HG03469 (cell line): ENCODE data around the gene SPEG.
"Not testable (repeated sequence)": the region's sequence is repeated elsewhere in the genome, so short reads cannot be mapped to it uniquely, and the experiment has no call there.

Experiments used
- ATAC-seq: cut with Tn5 transposase; IDR thresholded peaks from one replicate; pipeline ENCODE4 v1.9.1; 2021; ENCODE audit warnings: mild to moderate bottlenecking, moderate library complexity, moderate number of reproducible peaks; ENCODE audit not compliant: unreplicated experiment

Gene SPEG

DNA sequence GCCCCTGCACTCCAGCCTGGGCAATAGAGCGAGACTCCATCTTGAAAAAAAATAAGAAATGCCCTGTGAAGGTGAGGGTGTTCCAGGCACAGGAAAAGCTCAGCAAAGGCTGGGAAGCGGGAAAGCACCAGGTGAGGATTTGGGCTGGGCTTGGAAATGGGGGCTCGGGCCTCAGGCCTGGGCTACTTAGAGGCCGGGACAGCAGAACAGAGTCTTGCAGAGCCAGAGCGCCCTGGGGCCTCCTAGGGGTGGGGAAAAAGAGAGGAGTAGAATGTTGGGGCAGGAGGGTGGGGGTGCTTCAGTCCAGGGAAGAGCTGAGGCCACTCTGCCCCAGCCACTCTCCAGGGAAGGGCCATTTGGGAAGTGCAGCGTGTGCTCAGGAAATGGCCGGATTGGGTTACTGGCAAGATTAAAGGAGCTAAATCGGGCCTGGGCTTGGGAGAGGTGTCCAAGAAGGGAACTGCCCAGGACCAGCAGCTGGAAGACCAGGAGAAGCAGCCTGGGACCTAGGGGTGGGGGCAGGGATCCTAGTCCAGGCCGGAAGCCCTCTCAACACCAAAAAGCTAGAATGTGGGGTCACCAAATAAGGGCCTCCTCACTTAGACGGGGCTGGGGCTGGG lies 30.2 kb upstream of the SPEG start:
- ATAC-seq: no peak

DNA sequence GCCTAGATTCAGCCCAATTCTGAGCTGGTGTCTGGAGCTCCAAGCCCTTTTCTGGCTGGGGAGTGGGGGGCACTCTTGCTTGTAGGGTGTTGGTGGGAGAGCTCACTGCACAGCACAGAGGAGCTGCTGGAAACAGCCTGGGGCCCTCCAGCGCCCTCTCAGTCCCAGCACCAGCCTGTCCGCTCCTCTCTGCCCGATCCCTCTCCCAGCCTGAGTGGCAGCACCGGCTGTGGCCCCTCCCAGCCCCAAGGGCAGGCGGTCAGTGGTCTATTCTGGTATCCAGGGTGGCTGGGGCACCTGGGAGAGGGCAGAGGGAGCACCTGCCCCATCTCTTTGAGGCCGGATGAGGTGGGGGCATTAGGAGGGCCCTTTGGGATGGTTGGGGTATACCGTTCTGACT lies 29.7 kb upstream of the SPEG start:
- no peak for ATAC-seq

DNA sequence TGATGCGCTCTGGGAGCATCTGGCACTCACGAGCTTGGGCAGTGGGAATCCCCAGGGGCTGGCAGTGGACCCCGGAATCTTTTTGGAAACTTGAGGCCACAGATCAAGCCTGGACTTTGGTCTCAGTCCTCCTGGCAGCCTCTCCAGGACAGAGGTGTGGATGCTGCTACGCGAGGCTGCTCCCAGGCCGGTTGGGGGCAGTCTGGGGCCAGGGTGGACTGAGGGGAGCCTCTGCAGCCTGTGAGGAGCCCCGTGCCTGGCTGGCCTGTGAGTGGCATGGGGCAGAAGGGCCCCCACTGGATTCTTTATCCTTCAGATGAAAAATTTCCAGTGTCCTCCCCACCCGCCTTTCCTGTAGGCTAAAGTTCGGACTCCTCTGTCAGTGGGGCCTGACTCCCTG lies 29.2 kb upstream of the SPEG start:
- no peak for ATAC-seq

DNA sequence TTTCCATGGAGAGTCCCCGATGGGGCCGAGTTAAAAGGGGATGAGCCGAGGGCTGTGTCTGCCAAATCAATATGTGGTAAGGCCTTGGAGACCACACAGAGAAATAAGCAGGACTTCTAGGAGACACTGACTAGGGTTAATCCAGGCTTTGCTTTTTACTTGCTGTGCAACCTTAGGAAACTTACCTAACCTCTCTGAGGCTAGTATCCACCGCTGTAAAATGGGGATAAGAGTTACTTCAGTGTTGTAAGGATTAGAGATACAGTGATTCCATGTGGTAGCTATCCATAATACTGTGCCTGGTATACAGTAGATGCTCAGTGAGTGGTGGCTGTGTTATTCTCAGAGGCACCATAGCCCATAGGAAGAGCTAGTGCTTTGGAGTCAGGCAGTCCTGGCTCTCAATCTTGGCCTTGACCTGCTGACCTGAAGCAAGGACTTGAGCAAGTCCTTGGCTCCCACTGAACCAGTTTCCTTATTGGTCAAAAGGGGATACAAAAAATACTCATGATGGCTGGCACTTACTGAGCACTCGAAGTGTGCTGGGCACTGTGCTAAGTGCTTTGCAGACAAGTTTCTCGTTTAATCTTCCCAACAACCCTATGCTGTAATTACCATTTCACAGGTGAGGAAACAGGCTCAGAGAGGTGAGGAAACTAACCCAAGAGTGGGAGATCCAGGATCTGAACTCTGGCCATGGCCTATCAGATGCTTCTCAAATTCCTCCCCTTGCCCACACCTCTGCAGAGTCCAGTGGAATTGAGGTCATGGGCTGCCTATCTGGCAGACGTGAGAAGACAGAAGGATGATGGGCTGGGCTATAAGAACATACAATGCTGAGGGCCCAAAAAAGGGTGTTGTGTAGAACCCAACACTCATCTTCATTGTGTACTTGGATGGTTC lies 28.4 kb upstream of the SPEG start:
- no peak for ATAC-seq

DNA sequence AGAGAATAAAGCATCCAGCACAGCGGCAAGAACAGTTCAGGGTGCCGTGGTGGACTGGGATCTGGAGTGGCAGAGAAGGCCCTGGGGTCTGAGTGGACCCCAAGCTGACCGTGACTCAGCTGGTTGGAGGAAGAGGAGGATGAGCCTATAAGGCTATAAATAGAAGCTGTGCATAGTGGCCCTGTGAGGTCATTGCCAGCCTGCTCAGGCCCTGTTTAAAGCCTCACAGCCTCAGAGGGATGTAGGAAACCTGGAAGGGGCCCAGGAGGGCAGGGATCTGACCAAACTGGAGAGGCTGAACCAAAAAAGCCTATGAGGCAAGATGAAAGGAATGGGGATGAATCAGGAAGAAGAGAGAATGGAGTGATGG lies 27.8 kb upstream of the SPEG start:
- ATAC-seq: no peak

DNA sequence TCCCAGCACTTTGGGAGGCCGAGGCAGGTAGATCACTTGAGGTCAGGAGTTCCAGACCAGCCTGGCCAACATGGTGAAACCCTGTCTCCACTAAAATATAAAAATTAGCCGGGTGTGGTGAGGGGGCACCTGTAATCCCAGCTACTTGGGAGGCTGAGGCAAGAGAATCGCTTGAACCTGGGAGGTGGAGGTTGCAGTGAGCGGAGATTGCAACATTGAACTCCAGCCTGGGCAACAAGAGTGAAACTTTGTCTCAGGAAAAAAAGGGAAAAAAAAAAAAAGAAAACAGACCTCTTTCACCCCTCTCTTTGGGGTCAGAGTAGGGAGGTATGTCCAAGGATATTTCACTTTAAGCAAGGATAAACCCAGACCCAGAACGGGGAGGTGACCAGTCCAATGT lies 27.3 kb upstream of the SPEG start:
- ATAC-seq: not testable (repeated sequence)

DNA sequence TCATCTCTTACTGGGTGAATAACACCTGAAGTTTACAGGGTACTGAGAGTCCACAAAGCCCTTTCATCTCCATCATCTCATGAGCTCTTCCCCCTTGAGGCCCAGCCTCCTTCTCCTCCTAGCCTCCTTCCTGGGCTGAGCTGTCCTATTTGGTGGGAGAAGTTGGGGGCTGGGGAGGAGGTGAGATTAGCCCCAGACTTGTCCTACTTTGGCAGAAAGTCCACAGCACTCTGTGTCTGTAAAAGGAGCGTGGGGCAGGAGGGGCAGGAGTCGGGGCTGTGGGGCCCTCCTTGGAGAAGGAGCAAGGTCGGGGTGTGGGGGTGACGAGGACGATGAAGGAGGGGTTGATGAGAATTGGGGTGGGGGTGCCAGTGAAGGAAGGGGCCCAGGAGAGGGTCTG lies 26.4 kb upstream of the SPEG start:
- no peak for ATAC-seq

DNA sequence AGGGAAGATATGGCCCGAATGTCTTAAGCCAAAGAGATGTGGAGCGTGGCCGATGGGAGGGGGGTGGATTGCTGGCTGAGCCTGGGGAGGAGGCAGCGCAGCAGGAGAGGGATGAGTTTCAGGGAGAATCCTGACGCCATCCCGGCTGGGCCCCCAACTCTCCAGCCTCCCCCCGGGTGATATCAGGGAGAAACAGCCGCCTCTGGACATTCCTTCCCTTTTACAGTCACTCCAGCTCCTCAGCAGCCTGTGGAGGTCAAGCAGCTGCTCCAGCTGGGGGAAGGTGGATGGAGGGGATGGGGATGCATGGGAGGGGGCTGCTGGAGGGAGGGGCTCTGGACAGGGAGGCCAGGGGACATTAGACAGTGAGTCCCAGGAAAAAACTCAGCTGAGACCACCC lies 26.0 kb upstream of the SPEG start:
- ATAC-seq: no peak

DNA sequence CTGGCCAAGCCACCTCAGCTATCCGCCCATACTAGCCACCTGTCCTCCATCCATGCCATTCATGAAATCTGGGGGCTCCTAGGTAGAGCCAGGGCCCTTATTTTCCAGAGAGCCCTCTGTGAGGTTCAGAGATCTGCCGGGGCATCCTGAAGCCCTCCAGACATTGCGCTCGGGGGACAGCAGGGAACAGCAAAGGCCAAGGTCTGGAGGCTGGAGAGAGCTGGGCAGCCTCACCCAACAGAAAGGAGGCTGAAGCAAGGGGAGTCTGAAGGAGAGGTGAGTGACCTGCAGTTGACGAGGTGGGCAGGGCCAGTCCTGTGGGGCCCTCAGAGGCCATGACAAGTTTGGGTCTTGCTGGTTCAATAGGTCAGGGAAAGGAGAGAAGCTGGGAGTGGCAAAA lies 25.0 kb upstream of the SPEG start:
- ATAC-seq: no peak

DNA sequence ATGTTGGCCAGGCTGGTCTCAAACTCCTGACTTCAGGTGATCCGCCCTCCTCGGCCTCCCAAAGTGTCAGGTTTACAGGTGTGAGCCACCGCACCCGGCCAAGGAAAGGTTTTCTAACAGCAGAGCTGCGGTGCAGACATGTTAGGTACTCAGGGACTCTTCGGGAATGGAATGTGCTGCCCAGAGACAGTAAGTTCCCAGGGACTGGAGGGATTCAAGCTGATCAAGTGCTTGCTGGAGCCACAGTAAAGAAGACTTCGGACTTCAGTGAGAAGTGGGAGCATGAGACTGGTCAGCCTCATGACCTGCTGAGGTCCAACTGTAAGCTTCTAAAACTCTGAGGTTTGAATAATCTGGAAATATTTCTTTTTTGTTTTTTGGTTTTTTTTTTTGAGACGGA lies 24.3 kb upstream of the SPEG start:
- no peak for ATAC-seq

DNA sequence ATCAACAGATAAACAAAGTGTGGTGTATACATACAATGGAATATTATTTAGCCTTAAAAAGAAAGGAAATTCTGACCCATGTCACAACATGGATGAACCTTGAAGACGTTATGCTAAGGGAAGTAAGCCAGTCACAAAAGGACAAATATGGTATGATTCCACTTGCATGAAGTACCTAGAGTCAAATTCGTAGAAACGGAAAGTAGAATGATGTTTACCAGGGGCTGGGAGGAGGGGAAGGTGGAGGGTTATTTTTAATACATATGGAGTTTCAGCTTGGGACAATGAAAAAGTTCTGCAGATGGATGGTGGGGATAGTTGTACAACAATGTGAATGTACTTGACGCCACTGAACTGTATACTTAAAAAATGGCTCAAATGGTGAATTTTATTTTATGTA lies 19.8 kb upstream of the SPEG start:
- no peak for ATAC-seq

DNA sequence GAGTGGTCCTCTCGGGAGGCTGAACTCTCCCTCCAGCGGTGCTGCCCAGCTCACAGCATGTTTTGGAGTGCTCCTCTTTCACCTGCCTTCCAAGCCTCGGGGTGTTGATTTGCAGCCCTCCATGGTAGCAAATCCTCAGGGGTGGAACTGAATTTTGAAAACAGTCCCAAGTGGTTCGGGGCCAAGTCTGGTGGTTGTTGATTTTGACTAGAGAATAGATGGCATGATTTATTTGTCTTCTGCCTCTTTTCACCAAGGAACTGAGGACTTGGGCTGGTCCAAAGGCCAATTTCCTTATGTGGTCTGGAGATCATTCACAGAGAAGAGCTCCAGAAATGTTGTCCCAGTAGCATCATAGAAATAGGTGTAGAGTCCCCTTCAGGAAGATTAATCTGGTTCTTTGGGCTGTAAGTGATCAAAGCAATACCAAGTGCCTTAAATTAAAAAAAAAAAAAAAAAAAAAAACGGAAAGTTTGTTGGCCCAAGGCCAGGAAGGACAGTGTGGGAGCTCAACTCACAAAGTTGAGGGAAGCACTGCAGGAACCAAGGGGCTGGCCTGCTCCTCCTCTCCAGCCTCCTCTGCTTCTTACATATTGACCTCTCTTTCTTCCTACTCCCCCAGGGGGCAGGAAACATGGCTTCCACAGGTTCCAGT lies 18.9 kb upstream of the SPEG start:
- ATAC-seq: no peak

DNA sequence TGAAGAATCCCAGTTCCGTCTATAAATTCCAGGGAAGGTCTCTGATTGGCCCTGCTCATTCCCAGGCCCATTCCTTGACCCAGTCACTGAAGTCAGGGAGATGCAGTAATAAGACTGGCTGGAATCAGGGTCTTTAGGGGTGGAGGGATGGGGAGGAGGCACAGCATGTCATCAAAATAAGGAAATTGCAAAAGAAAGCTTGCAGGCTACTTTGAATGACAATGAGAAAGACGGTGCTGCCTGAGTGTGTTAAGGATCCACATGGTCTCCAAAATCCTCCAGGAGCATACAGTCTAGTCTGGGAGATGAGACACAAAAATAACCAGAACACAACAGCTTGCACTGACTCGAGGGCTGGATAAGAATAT lies 18.4 kb upstream of the SPEG start:
- ATAC-seq: no peak

DNA sequence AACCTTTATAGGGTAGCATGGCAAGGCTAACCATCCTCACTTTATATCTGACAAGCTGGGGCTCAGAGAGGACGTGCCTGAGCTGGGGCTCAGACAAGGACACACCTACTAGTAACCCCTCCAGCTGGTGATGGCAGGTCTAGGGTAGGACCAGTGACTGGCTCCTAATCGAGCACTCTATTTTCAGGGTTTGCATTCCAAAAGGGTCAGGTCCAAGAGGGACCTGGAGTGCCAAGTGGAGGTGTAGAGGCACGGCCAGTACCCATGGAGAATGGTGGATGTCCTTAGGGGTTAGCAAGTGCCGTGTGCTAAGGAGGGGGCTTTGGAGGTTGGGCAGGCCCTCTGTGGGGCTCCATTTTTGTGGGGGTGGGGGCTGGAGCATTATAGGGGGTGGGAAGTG lies 17.7 kb upstream of the SPEG start:
- no peak for ATAC-seq

DNA sequence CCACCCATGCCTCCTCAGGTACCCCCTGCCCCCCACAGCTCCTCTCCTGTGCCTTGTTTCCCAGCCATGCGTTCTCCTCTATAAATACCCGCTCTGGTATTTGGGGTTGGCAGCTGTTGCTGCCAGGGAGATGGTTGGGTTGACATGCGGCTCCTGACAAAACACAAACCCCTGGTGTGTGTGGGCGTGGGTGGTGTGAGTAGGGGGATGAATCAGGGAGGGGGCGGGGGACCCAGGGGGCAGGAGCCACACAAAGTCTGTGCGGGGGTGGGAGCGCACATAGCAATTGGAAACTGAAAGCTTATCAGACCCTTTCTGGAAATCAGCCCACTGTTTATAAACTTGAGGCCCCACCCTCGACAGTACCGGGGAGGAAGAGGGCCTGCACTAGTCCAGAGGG lies 17.3 kb upstream of the SPEG start:
- no peak for ATAC-seq

DNA sequence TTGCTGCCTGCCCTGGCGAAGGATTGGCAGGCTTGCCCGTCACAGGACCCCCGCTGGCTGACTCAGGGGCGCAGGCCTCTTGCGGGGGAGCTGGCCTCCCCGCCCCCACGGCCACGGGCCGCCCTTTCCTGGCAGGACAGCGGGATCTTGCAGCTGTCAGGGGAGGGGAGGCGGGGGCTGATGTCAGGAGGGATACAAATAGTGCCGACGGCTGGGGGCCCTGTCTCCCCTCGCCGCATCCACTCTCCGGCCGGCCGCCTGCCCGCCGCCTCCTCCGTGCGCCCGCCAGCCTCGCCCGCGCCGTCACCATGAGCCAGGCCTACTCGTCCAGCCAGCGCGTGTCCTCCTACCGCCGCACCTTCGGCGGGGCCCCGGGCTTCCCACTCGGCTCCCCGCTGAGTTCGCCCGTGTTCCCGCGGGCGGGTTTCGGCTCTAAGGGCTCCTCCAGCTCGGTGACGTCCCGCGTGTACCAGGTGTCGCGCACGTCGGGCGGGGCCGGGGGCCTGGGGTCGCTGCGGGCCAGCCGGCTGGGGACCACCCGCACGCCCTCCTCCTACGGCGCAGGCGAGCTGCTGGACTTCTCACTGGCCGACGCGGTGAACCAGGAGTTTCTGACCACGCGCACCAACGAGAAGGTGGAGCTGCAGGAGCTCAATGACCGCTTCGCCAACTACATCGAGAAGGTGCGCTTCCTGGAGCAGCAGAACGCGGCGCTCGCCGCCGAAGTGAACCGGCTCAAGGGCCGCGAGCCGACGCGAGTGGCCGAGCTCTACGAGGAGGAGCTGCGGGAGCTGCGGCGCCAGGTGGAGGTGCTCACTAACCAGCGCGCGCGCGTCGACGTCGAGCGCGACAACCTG lies 16.3 kb upstream of the SPEG start, which contains the start of gene DES:
TSS of gene DES (plus strand) at position 223 of the 857 bp plus-strand sequence. CDS start at position 309, 86 bp downstream.
- ATAC-seq: no peak

DNA sequence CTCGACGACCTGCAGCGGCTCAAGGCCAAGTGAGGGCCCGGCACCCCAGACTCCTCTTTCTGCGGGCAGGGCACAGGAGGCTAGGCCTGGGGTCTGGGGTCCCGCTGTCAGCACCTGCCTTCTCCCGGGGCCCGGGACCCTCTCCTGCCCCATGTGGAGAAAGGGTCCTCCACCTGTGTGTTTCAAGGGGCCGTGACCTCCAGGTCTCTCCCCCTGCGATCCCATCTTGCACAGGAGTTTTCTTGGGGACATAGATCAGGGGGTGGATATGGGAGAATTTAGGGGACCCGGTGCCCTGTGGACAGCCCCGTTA lies 15.7 kb upstream of the SPEG start:
- ATAC-seq: no peak

DNA sequence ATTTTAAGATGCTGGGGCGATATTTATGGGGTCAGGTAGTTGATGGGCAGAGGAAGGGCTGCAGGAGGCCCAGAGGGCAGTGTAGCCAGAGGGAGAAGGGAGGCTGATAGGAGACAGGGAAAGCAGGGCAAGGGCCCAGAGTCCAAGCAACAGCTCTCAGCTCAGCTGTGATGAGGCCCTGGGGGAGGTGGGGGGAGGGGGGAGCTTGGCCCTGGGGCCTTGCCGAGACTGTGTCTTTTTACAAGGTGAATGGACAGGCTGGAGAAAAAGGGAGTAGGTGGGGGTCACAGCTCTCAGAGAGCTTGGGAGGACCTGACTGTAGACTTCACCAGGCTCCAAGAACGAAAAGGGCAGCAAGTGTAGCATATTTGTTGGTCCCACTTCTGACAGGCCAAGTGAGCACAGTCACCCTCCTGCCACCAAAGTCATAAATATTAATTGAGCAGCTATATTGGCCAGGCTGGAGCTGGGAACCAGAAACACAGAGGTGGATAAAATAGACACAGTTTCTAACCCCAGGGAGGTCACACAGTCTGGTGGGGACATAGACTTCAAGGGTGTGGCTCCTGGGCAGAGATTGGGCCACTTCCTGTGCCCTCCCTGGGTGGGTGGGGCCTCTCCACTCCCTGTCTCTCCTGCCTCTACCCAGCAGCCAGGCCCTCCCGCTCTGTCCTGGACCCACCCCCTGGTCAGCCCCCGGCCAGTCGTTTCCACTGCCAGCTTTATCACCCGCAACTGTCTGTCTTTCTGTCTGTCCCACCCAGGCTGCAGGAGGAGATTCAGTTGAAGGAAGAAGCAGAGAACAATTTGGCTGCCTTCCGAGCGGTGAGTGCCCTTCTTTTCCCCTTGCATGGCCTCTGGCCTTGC lies 15.1 kb upstream of the SPEG start:
- ATAC-seq: no peak

DNA sequence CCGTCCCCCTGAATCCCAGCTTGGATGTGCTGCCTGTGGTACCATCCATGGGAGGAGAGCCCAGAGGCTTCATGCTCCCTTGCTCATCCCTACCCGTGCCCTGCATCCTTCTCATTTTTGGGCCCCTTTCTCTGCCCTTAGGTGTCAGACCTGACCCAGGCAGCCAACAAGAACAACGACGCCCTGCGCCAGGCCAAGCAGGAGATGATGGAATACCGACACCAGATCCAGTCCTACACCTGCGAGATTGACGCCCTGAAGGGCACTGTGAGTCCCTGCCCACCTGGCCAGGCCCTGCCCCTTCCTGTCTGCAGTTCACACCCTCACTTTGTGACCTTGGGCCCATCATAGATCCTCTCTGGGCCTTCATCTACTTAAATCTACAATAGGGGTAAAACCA lies 14.0 kb upstream of the SPEG start:
- no peak for ATAC-seq

DNA sequence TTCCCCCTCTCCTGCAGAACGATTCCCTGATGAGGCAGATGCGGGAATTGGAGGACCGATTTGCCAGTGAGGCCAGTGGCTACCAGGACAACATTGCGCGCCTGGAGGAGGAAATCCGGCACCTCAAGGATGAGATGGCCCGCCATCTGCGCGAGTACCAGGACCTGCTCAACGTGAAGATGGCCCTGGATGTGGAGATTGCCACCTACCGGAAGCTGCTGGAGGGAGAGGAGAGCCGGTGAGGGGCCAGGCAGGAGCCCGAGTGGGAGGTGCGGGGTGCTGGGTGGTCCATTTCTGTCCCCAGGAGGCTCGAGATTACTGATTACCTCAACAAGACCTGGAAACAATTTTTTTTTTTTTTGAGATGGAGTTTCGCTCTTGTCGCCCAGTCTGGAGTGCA lies 13.3 kb upstream of the SPEG start:
- ATAC-seq: no peak
